Caco-2 (cell line): Measurements from ENCODE around the gene AKIRIN2. TPM values are rescaled to one million over a fixed set of nuclear protein-coding genes. Genes with fewer than 3 reads are reported as not detected.
A peak's percentile ranks its signal among the peaks of the same experiment; 100 is the strongest.

Experiments
- BruUV-seq: library from RNA; stranded (reverse); fragments of 400-500 nt; replicated peaks from 2 replicates; lab custom pipeline; 2021; lab: Mats Ljungman, UMichigan
- CTCF ChIA-PET: fragments of 300-600 bp; sonication (Branson Sonifier 250); formaldehyde crosslinking; loops from one replicate; lab custom pipeline; 2022; ENCODE audit warnings: antibody characterized with exemption; lab: Charles Lee
- POLR2A ChIA-PET: fragments of 300-600 bp; sonication (Branson Sonifier 250); formaldehyde crosslinking; loops from one replicate; lab custom pipeline; 2022; ENCODE audit warnings: antibody characterized with exemption; lab: Charles Lee
- DNase-seq, 2 experiments: peaks; one replicate each; pipeline versions ENCODE4 v3.0.0 to v3.0.0-alpha.2; 2020 to 2022
- H3K27me3 ChIP-seq: replicated peaks from 2 replicates; pipeline ENCODE4 v1.6.0; 2011; ENCODE audit warnings: low read length; ENCODE audit not compliant: control insufficient read depth, insufficient read depth
- H3K36me3 ChIP-seq: 2 replicates; pipeline ENCODE4 v1.5.1; 2011; ENCODE audit warnings: low read length; ENCODE audit not compliant: control insufficient read depth, insufficient read depth
- H3K4me1 ChIP-seq: fragments of 250-450 bp; sonication (Bioruptor Pico); 2 replicates; pipeline ENCODE4 v1.5.1; 2020; ENCODE audit warnings: mild to moderate bottlenecking
- H3K4me3 ChIP-seq: 2 replicates; pipeline ENCODE4 v1.5.1; 2011; ENCODE audit warnings: low read depth, mild to moderate bottlenecking, control low read depth, low read length
- H3K9me3 ChIP-seq: fragments of 250-450 bp; sonication (Bioruptor Pico); 2 replicates; pipeline ENCODE4 v1.5.1; 2020; ENCODE audit warnings: mild to moderate bottlenecking, moderate library complexity
- H3K27ac Mint-ChIP-seq: one replicate; pipeline ENCODE4 v1.8.0; 2022; ENCODE audit warnings: mixed read lengths; ENCODE audit not compliant: unreplicated experiment
- H3K27me3 Mint-ChIP-seq: one replicate; pipeline ENCODE4 v1.8.0; 2022; ENCODE audit warnings: mixed read lengths; ENCODE audit not compliant: insufficient read depth, unreplicated experiment
- H3K36me3 Mint-ChIP-seq: one replicate; pipeline ENCODE4 v1.8.0; 2022; ENCODE audit warnings: mild to moderate bottlenecking, mixed read lengths; ENCODE audit not compliant: insufficient read depth, unreplicated experiment
- H3K4me1 Mint-ChIP-seq: one replicate; pipeline ENCODE4 v1.8.0; 2022; ENCODE audit warnings: low read depth, mixed read lengths; ENCODE audit not compliant: unreplicated experiment
- H3K4me3 Mint-ChIP-seq: one replicate; pipeline ENCODE4 v1.8.0; 2022; ENCODE audit warnings: mild to moderate bottlenecking, moderate library complexity, mixed read lengths; ENCODE audit not compliant: unreplicated experiment
- H3K9me3 Mint-ChIP-seq: one replicate; pipeline ENCODE4 v1.8.0; 2022; ENCODE audit warnings: mixed read lengths; ENCODE audit not compliant: unreplicated experiment
- intact Hi-C: fragments of 100-400 bp; cut with micrococcal nuclease; formaldehyde crosslinking; loops from one replicate; pipeline ENCODE4 v1.10.0; 2022; ENCODE audit not compliant: unreplicated experiment
- total RNA-seq: library from RNA; stranded (reverse); gene quantifications from 2 replicates; pipeline ENCODE4 v1.2.3, GENCODE V29; 2022
- TF ChIP-seq, protein P1 (sequence below), 2 experiments: fragments of 200-600 bp in 1 of 2; IDR thresholded peaks; 1 replicate in 1 of 2; 2 replicates in 1 of 2; pipeline versions ENCODE4 v1.5.1 to v1.8.0; 2011 to 2022; ENCODE audit warnings: antibody characterized with exemption in 1 of 2, control low read depth in 1 of 2, inconsistent platforms in 1 of 2, low read depth in 1 of 2, low read length in 1 of 2, mild to moderate bottlenecking in 1 of 2, moderate library complexity in 1 of 2; ENCODE audit not compliant: insufficient read depth in 1 of 2, severe bottlenecking in 1 of 2, unreplicated experiment in 1 of 2

The AKIRIN2 gene
- total RNA-seq, 1 experiment from 2014 or later: 51.3 TPM

DNA sequence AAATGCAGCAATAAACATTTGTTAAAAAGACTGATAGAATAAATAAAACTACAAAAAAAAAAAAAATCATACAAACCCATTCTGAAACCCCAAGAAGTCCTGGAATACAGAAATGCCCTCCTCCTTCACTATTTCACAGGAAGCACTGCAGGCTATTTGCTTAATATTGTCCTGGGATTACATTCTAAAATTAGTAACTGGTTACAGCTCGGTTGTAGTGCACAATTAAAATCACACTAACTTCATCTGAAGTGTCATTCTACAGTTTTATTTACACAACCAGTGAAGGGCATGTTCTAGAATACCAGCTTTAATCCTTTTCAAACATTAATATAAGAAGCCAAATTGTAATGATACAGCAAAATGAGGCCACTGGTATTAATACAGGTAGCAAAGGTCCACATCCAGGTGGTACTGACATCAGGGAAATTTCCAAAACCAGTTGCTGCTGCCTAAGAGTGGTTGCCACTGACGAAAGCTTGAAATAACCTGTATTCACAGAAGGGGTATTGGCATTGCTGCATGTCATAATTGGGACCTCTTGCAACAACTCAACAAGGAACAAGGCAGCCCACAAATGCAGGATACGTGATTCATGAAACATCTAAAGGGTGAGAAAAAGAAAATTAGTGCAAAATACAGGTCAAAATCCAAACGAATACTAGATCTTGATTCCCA lies 26.9 kb downstream of the AKIRIN2 start:
- H3K4me3 ChIP-seq: no peak overlapping the region
- H3K27me3 ChIP-seq: no peaks in the 10 kb centered on the region
- H3K9me3 Mint-ChIP-seq: no peaks in the 10 kb centered on the region
- intact Hi-C loops: no loop called here
- H3K27ac Mint-ChIP-seq: no peak overlapping the region
- no peaks in the 10 kb centered on the region for H3K27me3 Mint-ChIP-seq
- H3K4me1 ChIP-seq: peaks cover 19% of the 10 kb centered on the region
- TSS peak; percentile 17 for BruUV-seq
- H3K4me3 Mint-ChIP-seq: no peak overlapping the region
- CTCF ChIA-PET: no interaction called here
- no peaks in the 10 kb centered on the region for H3K9me3 ChIP-seq
- POLR2A ChIA-PET: no interaction called here
- H3K4me1 Mint-ChIP-seq: peaks cover 21% of the 10 kb centered on the region
- no peak for DNase-seq
- H3K36me3 ChIP-seq: no peaks in the 10 kb centered on the region
- TF ChIP-seq, protein P1, sequence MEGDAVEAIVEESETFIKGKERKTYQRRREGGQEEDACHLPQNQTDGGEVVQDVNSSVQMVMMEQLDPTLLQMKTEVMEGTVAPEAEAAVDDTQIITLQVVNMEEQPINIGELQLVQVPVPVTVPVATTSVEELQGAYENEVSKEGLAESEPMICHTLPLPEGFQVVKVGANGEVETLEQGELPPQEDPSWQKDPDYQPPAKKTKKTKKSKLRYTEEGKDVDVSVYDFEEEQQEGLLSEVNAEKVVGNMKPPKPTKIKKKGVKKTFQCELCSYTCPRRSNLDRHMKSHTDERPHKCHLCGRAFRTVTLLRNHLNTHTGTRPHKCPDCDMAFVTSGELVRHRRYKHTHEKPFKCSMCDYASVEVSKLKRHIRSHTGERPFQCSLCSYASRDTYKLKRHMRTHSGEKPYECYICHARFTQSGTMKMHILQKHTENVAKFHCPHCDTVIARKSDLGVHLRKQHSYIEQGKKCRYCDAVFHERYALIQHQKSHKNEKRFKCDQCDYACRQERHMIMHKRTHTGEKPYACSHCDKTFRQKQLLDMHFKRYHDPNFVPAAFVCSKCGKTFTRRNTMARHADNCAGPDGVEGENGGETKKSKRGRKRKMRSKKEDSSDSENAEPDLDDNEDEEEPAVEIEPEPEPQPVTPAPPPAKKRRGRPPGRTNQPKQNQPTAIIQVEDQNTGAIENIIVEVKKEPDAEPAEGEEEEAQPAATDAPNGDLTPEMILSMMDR (IDR thresholded peaks at IDR 0.05; ENCODE audit: insufficient read depth in 1 of 2, low read depth in 1 of 2, low read length in 1 of 2, severe bottlenecking in 1 of 2, unreplicated experiment in 1 of 2): no peak
- H3K36me3 Mint-ChIP-seq: peaks cover 82% of the 10 kb centered on the region

DNA sequence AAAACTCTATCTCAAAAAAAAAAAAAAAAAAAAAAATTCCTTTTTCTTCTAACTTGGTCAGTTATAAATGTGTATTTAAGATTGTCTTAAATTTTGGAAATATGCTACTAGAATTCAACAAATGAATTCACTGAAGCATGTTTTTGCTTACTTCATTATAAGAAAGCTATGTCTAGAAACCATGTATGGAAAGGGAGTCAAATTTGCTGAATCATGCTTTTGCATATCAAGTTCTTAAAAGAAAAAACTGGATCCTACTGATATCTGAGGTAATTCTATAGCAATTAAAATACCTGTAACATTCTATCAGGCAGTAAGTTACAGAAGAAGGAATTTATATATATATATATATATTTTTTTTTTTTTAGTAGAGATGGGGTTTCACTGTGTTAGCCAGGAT lies 27.7 kb downstream of the AKIRIN2 start:
- Mint-ChIP-seq H3K36me3 (peaks cover 87% of the 10 kb centered on the region), H3K4me3 (no peak overlapping the region), H3K27ac (no peak overlapping the region), H3K4me1 (peaks cover 21% of the 10 kb centered on the region), H3K27me3 (no peaks in the 10 kb centered on the region), H3K9me3 (no peaks in the 10 kb centered on the region)
- H3K9me3 ChIP-seq: no peaks in the 10 kb centered on the region
- ChIA-PET CTCF (no interaction called here), POLR2A (no interaction called here)
- no peaks in the 10 kb centered on the region for H3K27me3 ChIP-seq
- DNase-seq: no peak
- BruUV-seq: no TSS peak
- intact Hi-C loops: loop anchor here (5.0 kb wide), 1 partner anchor 123 kb away; no protein-coding TSS in a partner anchor
- TF ChIP-seq, protein P1 (IDR thresholded peaks at IDR 0.05; ENCODE audit: insufficient read depth in 1 of 2, low read depth in 1 of 2, low read length in 1 of 2, severe bottlenecking in 1 of 2, unreplicated experiment in 1 of 2): no peak
- peaks cover 24% of the 10 kb centered on the region for H3K4me1 ChIP-seq
- H3K36me3 ChIP-seq: no peaks in the 10 kb centered on the region
- H3K4me3 ChIP-seq: no peak overlapping the region

DNA sequence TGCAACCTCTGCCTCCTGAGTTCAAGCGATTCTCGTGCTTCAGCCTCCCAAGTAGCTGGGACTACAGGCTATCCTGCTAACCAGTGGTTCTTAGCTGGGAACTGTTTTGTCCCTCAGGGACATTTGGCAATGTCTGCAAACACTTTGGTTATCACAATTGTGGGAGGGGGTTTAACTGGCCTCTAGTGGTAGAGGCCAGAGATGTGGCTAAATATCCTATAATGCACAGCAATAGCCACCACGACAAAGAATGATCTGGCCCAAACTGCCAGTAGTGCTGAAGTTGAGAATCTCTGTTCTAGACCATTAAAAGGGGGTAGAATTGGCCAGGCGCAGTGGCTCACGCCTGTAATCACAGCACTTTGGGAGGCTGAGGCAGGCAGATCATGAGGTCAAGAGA lies 28.8 kb downstream of the AKIRIN2 start:
- Mint-ChIP-seq H3K9me3 (no peaks in the 10 kb centered on the region), H3K27ac (no peak overlapping the region), H3K27me3 (no peaks in the 10 kb centered on the region), H3K36me3 (peaks cover 84% of the 10 kb centered on the region), H3K4me3 (no peak overlapping the region), H3K4me1 (peaks cover 21% of the 10 kb centered on the region)
- no peak for DNase-seq
- Histone ChIP-seq H3K4me3 (no peak overlapping the region), H3K4me1 (peaks cover 31% of the 10 kb centered on the region), H3K36me3 (no peaks in the 10 kb centered on the region), H3K27me3 (no peaks in the 10 kb centered on the region), H3K9me3 (no peaks in the 10 kb centered on the region)
- CTCF ChIA-PET: no interaction called here
- POLR2A ChIA-PET: no interaction called here
- BruUV-seq: no TSS peak
- TF ChIP-seq, protein P1 (IDR thresholded peaks at IDR 0.05; ENCODE audit: insufficient read depth in 1 of 2, low read depth in 1 of 2, low read length in 1 of 2, severe bottlenecking in 1 of 2, unreplicated experiment in 1 of 2): no peak
- intact Hi-C loops: loop anchor here (5.0 kb wide), 1 partner anchor 124 kb away; no protein-coding TSS in a partner anchor
